Astrocyte (in vitro differentiated cells and primary cell): Measurements from ENCODE around the gene ILKAP.

ENCODE experiments used
- CTCF ChIP-seq: IDR thresholded peaks from 2 replicates; pipeline ENCODE4 v1.5.1; 2011; ENCODE audit warnings: low read depth, mild to moderate bottlenecking, inconsistent platforms, low read length, moderate library complexity; ENCODE audit not compliant: insufficient read depth
- EZH2 ChIP-seq: IDR thresholded peaks from 2 replicates; pipeline ENCODE4 v1.6.1; 2012; ENCODE audit warnings: mild to moderate bottlenecking, low read length, inconsistent platforms; ENCODE audit not compliant: insufficient read depth

- TF ChIP-seq CTCF (no peak), EZH2 (no peak)
Measured at GRCh38 chr2:238154570-238154969, 48.9 kb downstream of the ILKAP start.
